ENCODE data around the gene BCAS4.

The BCAS4 gene

DNA sequence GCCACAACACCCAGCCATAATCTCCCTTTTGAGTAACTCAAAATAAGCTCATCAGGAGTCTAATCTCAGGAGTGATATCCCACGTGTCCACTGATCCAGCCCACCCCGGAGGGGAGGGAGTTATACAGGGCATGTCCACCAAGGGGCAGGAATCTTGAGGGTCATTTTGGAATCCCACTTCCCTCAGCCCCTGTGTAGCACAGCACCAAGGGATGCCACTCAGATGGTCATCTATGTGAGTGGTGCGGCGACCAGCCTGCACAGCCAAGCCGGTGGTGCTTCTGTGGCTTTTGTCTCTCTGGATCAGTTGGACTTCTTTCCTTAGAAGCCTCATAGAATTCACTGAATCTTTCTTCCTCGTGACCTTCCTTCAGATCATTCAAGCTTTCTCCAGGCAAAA, 11.0 kb upstream of the BCAS4 start:
- Mint-ChIP-seq H3K9me3 (peaks cover 4% of the 10 kb centered on the region), H3K4me1 (peaks cover 18% of the 10 kb centered on the region), H3K4me3 (no peak overlapping the region), H3K27me3 (ENCODE audit: low read depth, poor library complexity) (peaks cover 5% of the 10 kb centered on the region), H3K27ac (no peak overlapping the region), H3K36me3 (ENCODE audit: low read depth) (no peaks in the 10 kb centered on the region)
- TF ChIP-seq, protein P1, sequence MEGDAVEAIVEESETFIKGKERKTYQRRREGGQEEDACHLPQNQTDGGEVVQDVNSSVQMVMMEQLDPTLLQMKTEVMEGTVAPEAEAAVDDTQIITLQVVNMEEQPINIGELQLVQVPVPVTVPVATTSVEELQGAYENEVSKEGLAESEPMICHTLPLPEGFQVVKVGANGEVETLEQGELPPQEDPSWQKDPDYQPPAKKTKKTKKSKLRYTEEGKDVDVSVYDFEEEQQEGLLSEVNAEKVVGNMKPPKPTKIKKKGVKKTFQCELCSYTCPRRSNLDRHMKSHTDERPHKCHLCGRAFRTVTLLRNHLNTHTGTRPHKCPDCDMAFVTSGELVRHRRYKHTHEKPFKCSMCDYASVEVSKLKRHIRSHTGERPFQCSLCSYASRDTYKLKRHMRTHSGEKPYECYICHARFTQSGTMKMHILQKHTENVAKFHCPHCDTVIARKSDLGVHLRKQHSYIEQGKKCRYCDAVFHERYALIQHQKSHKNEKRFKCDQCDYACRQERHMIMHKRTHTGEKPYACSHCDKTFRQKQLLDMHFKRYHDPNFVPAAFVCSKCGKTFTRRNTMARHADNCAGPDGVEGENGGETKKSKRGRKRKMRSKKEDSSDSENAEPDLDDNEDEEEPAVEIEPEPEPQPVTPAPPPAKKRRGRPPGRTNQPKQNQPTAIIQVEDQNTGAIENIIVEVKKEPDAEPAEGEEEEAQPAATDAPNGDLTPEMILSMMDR (IDR thresholded peaks at IDR 0.05) = no peak
- DNase-seq = no peak

DNA sequence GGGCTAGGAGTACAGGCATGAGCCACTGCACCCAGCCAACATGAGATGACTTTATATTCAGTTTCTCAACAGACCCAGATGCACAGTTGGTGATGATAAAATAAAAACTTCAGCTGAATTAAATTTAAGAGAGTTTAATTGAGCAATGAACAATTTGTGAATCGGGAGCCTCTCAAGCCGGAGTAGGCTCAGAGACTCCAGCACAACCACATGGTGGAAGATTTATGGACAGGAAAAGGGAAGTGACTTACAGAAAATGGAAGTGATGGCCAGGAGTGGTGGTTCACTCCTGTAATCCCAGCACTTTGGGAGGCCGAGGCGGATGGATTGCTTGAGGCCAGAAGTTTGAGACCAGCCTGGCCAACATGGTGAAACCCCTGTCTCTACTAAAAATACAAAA, 10.4 kb upstream of the BCAS4 start:
- H3K36me3 Mint-ChIP-seq (ENCODE audit: low read depth) = no peaks in the 10 kb centered on the region
- TF ChIP-seq, protein P1 (IDR thresholded peaks at IDR 0.05) = no peak
- H3K4me1 Mint-ChIP-seq = peaks cover 20% of the 10 kb centered on the region
- H3K27me3 Mint-ChIP-seq (ENCODE audit: low read depth, poor library complexity) = no peaks in the 10 kb centered on the region
- no peak for DNase-seq
- H3K27ac Mint-ChIP-seq = no peak overlapping the region
- no peak overlapping the region for H3K4me3 Mint-ChIP-seq
- peaks cover 4% of the 10 kb centered on the region for H3K9me3 Mint-ChIP-seq

DNA sequence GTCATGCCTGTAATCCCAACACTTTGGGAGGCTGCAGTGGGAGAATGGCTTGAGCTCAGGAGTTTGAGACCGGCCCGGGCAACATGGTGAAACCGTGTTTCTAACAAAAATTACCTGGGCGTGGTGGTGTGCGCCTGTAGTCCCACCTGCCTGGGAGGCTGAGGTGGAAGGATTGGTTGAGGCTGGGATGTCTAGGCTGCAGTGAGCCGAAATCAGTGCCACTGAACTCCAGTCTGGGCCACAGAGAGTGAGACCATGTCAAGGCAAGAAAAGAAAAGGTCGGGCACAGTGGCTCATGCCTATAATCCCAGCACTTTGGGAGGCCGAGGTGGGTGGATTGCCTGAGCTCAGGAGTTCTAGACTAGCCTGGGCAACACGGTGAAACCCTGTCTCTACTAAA, 8.2 kb upstream of the BCAS4 start:
- Mint-ChIP-seq H3K4me1 (peaks cover 36% of the 10 kb centered on the region), H3K36me3 (ENCODE audit: low read depth) (no peaks in the 10 kb centered on the region), H3K9me3 (peaks cover 4% of the 10 kb centered on the region), H3K27ac (no peak overlapping the region), H3K27me3 (ENCODE audit: low read depth, poor library complexity) (no peaks in the 10 kb centered on the region), H3K4me3 (no peak overlapping the region)
- DNase-seq = no peak
- TF ChIP-seq, protein P1 (IDR thresholded peaks at IDR 0.05) = no peak

DNA sequence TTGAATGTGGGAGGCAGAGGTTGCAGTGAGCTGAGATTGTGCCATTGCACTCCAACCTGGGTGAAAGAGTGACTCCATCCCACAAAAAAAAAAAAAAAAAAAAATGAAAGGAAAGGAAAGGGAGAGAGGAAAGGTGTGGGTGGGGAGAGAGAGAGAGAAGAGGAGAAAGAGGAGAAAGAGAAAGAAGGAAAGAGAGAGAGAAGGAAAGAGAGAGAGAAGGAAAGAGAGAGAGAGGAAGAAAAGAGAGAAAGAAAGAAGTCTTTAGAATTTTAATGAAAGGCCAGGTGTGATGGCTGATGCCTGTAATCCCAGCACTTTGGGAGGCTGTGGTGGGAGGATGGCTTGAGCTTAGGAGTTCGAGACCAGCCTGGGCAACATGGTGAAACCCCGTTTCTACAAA, 7.7 kb upstream of the BCAS4 start:
- Mint-ChIP-seq H3K4me3 (no peak overlapping the region), H3K36me3 (ENCODE audit: low read depth) (no peaks in the 10 kb centered on the region), H3K27ac (peak overlapping the region; percentile 59), H3K27me3 (ENCODE audit: low read depth, poor library complexity) (no peaks in the 10 kb centered on the region), H3K9me3 (peaks cover 4% of the 10 kb centered on the region), H3K4me1 (peaks cover 36% of the 10 kb centered on the region)
- TF ChIP-seq, protein P1 (IDR thresholded peaks at IDR 0.05) = no peak
- DNase-seq = no peak

DNA sequence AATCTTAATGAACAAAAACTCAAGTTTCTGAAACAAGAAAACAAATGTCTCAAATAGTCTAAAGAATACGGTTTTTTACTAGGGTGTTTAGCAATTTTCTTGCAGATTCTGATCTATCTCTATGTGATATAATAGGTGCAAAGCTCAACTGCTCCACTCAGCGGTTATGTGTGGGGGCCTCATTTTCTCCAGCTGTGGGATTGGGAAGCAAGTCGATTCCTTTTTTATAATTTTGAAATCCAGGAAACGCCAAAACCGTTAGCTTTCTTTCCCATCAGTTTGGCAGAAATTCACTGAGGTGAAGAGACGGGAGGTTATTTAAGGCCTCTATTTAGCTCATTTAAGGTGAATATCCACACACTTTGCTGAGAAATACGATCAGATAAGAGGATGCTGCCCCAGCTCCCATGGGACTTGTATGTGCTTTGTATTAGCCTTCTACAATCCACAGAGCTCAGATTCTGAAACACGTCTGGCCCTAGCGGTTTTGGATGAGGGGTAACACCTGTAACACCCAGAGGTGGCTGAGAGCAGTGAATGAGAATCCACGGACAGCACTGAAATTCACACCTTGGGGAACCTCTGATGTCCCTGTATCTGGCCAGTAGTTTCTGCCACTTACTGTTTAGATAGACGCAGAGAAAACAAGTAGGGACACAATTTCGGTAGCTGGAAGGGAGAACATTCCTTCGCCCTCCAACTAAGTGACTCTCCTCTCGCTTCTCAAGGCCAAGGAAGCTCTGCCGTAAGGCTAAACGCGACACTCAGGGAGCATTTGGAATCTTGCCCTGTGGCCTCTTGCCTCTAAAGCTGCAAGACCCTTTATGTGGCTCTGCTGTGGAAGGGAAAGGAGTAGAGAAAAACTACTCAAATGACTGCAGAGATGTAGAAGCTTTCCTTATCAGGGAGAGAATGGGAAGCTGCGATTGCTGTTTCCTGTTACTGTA, 6.5 kb upstream of the BCAS4 start:
- H3K9me3 Mint-ChIP-seq = peaks cover 3% of the 10 kb centered on the region
- peak overlapping the region; percentile 87 for H3K27ac Mint-ChIP-seq
- H3K4me1 Mint-ChIP-seq = peaks cover 46% of the 10 kb centered on the region
- H3K36me3 Mint-ChIP-seq (ENCODE audit: low read depth) = no peaks in the 10 kb centered on the region
- no peak overlapping the region for H3K4me3 Mint-ChIP-seq
- TF ChIP-seq, protein P1 (IDR thresholded peaks at IDR 0.05) = no peak
- H3K27me3 Mint-ChIP-seq (ENCODE audit: low read depth, poor library complexity) = peaks cover 5% of the 10 kb centered on the region
- DNase-seq = no peak

All from nephron progenitor cell (in vitro differentiated cells).